ENCODE measurements around the gene JAKMIP1.
"Not testable (repeated sequence)": the region's sequence is repeated elsewhere in the genome, so short reads cannot be mapped to it uniquely, and the experiment has no call there.

The JAKMIP1 gene

GRCh38 chr4:6143603-6144181 is 56.7 kb downstream of the JAKMIP1 start:
- no peak for DNase-seq (ENCODE audit: low read depth, low spot score)

DNA sequence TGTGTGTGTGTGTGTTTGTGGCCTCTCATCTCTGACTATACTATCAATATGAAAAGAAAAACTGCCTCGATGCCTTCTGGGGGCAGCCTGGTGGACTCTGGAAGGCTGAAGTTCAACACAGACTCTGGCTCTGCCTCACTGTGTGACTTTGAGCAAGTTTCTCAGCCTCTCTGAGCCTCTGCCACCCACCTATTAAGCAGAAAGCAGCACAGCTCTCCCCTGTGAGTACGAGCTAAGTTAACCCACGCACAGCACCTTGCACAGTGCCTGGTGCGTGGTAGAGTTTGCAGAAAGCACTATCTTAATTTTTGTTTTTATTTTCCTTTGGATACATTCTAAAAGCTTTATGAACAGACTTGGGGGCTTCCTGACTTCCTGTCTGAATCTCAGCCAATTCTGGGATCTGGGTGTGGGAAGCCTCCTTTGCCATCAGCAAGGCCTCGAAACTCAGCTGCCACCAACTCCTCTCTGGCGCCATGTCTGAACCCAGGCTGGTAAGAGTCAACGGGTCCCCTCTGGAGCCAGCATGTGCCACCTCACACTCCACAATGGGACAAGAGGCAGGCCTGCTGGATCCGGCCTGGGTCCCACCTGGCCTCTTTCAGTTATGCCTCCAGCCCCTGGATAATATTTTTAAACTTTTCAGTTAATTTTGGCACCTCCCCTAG is 57.3 kb downstream of the JAKMIP1 start:
- no peak for DNase-seq (ENCODE audit: low read depth, low spot score)

- DNase-seq (ENCODE audit: low read depth, low spot score): no peak
Observed at GRCh38 chr4:6142511-6142910, 57.8 kb downstream of the JAKMIP1 start.

DNA sequence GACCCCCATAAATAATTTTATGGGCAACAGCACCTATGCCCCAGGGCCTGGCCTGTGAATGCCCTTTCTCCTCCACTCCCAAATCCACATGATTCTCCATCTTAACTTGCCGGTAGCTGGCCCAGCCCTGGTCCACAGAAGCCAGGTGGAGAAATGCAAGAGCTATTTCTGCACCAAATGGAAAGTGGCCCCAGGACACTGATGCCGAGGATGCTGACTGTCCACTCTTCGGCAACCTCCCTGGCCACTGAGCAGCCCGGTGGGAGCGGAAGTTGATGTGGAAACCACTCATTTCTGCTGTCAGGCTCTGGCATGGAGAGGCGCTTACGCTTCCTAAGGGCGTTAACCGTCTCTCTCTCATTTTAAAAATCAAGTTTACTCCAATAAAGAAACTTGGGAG is 58.8 kb downstream of the JAKMIP1 start:
- no peak for DNase-seq (ENCODE audit: low read depth, low spot score)

DNA sequence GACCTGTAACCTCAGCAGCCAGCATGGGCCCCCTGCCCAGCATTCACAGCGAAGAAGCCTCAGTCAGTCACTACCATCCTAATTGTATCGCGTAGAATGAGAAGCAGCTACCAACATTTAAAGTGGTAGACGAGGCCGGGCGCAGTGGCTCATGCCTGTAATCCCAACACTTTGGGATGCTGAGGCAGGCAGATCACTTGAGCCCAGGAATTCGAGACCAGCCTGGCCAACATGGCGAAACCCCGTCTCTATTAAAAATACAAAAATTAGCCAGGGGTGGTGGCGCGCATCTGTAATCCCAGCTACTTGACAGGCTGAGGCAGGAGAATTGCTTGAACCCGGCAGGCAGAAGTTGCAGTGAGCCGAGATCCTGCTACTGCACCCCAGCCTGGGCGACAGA is 59.3 kb downstream of the JAKMIP1 start:
- DNase-seq (ENCODE audit: low read depth, low spot score): not testable (repeated sequence)

GRCh38 chr4:6137747-6138135 is 62.6 kb downstream of the JAKMIP1 start:
- no peak for DNase-seq (ENCODE audit: low read depth, low spot score)

- DNase-seq (ENCODE audit: low read depth, low spot score): no peak
Observed at GRCh38 chr4:6137027-6137746, 63.2 kb downstream of the JAKMIP1 start.

DNA sequence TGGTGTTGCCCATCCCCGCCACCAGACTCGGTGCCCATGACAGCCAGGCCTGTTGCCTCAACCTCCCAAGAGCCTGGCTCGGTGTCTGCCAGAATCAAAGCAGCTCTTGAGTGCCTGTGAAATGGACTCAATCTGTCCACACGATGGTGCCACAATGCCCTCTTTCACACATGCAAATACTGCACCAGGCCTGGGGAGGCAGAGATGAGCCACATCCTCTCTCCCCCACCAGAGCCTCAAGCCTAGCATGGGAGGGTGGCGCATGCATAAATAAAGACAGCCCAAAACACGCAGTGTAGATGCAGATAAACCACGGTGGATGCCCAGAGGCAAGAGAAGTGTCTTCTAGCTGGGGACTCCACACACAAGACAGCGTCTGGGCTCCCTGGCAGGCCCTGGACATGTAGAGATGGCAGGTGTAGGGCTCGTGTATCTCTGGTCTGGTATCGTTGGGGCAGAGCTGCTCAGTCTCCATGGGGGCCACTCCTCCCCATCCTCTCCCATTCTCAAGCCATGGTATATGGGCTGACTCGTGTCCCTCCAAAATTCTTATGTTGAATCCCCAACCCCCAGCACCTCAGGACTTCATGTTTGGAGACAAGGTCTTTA is 65.6 kb downstream of the JAKMIP1 start:
- DNase-seq (ENCODE audit: low read depth, low spot score): no peak

DNA sequence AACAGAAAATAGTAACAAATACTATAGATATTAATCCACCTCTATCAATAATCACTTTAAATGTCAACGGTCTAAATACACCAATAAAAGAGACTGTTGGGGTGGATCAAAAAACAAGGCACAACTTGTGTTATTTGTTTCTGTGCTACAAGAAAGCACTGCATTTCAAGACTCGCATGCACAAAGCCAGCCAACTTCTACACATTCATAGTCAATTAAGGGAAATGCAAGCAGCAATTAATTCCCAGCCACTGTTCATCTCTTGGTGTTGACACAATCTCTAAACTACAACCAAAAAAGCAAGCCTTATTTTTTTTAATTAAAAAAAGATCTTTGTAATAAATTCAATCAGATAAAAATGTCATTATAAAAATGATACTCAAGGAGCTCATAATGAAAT is 67.6 kb downstream of the JAKMIP1 start:
- no peak for DNase-seq (ENCODE audit: low read depth, low spot score)

DNA sequence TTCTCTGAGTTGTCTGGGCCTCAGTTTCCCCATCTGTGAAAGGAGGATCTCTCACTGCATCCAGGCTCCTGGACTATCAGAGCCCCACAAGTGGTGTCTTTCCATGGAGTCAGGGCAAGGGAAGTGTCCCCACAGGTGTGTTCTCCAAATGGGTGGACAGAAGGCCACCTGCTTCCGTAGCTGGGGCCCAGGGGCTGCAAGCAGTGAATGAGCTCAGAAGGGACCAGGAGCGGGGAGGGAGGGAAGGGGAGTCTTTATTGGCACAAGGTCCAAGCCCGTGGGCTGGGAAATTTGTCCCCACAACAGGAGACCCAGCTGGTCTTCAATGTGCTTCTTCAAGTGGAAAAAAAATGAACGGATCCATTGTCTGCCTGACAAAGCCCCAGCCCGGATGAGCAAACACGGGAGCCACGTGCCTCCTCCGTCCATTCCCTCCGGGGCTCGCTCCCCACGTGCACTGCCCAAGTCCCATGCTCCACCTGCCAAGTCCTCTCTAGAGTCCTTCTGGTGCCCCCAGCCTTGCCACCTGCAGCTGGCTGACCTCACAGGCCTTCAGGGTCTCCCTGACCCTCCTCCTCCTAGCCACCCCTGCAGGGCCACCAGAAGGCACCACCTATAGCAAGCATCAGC is 72.0 kb downstream of the JAKMIP1 start:
- DNase-seq (ENCODE audit: low read depth, low spot score): no peak

GRCh38 chr4:6126971-6127745 is 73.2 kb downstream of the JAKMIP1 start:
- no peak for DNase-seq (ENCODE audit: low read depth, low spot score)

DNA sequence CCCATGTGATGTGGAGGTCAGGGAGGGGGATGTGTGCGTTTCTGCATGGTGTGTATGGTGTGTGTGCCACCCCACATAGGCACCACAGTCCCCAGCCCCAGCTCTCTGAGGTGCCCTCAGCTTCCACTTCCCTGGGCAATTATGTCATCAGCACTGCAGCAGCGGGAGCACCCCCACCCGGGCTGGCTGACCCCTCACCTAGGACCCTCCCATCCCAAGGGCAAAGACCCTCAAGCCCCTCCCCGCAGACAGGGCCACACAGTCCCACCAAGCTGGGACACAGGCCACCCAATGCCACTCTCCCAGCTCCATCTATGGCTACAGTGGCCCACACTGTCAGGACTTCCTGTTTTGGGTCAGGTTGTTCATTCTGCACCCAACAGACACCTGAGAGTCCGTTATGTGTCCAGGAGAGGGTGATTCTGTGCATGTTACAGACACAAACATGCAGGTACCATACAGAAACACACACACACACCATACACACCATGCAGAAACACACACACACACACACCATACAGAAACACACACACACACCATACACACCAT is 75.2 kb downstream of the JAKMIP1 start:
- no peak for DNase-seq (ENCODE audit: low read depth, low spot score)

DNA sequence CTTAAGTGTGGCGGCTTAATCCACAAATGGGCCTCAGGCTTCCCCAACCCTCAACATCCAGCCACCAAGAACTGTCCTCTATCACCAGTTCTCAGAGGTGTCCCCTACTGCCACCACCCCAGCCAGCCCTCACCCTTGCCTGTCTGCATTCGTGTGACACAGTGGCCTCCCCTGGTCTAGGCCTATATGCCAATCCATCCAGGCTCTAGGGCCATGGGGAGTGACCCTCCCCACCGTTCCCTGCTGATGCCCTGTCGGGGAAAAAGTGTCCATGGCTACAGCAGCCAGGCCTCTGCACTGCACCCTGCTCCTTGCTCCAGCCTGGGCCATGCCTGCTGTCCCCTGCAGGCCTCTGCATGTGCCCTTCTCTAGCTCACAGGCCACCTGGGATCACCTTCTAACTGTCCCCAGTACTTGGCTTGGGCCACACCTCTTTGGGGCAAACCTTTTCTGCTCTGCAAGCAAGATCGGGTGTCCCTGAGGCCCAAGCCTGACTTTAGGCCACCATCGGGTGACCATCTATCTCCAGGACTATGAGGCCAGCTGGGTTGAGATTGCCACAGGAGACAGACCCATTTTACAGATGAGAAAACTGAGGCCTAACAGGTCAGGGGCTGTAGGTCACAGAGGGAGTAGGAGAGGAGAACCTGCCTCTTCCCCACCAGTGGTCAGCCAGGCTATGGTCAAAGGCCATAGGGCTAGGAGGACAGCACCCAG is 75.8 kb downstream of the JAKMIP1 start:
- DNase-seq (ENCODE audit: low read depth, low spot score): no peak

DNA sequence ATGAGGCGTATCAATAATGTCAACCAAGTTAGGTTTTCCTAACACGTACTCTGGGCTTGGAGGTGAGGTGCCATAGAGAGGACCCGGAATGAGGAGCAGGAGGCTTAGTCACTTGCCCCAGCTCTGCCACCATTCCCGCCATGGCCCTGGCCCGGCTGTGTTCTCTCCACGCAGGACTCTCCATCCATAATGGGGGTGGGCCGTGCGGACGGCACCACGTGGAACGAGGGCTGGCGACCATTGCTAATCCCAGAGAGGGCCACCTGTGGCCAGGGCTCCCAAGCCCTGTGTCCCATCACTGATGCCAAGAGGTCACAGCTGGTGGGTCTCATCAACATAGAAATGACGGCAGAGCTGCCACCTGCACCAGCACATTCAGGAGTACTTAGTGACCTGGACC is 76.4 kb downstream of the JAKMIP1 start:
- DNase-seq (ENCODE audit: low read depth, low spot score): no peak

- no peak for DNase-seq (ENCODE audit: low read depth, low spot score)
Observed at GRCh38 chr4:6123541-6123940, 76.8 kb downstream of the JAKMIP1 start.

- DNase-seq (ENCODE audit: low read depth, low spot score): no peak
Observed at GRCh38 chr4:6123116-6123515, 77.2 kb downstream of the JAKMIP1 start.

GRCh38 chr4:6122496-6122895 is 77.9 kb downstream of the JAKMIP1 start:
- DNase-seq (ENCODE audit: low read depth, low spot score): no peak

DNA sequence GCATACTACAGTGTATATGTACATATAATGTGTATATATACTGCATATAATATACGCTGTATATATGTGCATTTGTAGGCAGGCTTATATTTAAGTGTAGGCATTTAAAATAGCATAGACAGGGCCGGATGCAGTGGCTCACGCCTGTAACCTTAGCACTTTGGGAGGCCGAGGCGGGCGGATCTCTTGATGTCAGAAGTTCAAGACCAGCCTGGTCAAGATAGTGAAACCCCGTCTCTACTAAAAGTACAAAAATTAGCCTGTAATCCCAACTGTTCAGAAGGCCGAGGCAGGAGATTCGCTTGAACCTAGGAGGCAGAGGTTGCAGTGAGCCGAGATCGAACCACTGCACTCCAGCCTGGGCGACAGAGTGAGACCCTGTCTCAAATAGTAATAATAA is 78.4 kb downstream of the JAKMIP1 start:
- DNase-seq (ENCODE audit: low read depth, low spot score): no peak

DNA sequence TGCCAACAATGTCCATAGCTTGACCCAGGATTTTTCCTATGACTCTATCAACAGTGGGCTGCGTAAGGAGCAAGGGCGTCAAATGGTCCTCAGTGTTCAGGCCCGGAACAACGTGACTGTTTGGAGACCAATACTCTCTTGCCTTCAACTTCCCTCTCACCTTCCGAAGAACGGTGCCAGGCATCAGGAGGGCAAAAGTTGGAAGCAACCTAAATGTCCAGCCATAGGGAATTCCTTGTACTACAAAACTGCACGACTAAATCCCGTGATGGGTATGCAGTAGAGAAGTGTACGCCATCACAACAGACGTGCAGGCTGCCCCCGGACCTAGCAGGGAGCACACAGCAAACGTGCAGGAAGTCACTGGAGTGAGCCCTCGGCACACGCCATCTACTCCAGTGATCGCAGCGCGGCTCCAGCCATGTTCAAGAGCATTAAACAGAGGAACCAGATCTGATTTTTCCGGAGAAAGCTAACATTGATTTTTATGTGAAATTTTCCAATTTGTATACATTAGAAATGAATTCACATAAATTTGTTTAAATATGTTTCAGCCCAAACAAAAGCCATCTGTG is 79.0 kb downstream of the JAKMIP1 start:
- no peak for DNase-seq (ENCODE audit: low read depth, low spot score)

GRCh38 chr4:6120361-6120760 is 80.0 kb downstream of the JAKMIP1 start:
- no peak for DNase-seq (ENCODE audit: low read depth, low spot score)

Data from iPS DF 19.7 (cell line).